Activated T-cell treated with anti-CD3 and anti-CD28 coated beads for 4 hours (primary cell): Measurements from ENCODE around the gene PMS2.
A peak's percentile ranks its signal among the peaks of the same experiment; 100 is the strongest.
"Not testable (repeated sequence)": the region's sequence is repeated elsewhere in the genome, so short reads cannot be mapped to it uniquely, and the experiment has no call there.

Experiments used
- DNase-seq: peaks from one replicate; pipeline ENCODE4 v3.0.0-alpha.2; 2020

Gene PMS2

GRCh38 chr7:6012355-6013104, 3.7 kb upstream of the PMS2 start:
- DNase-seq: no peak

DNA sequence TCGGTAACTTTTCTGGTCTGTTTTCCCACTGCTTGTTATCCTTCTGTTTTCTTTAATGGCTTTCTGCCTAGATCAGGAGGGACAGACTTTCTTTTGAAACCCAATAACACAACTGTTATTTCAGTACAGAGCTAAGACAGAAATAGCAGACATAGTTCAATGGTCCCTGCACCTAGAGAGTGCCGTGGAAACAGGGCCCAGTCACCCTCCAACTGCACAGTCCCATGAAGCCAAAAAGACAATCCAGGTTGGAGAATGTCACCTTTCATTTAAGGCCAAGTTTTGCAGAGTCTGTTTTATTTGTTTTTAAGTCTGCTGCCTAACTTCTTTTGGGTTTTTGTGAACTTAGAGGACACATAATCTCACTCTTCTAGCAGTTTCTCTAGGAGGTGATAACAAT, 2.7 kb upstream of the PMS2 start:
- no peak for DNase-seq

GRCh38 chr7:6010370-6010769, 1.5 kb upstream of the PMS2 start:
- not testable (repeated sequence) for DNase-seq

DNA sequence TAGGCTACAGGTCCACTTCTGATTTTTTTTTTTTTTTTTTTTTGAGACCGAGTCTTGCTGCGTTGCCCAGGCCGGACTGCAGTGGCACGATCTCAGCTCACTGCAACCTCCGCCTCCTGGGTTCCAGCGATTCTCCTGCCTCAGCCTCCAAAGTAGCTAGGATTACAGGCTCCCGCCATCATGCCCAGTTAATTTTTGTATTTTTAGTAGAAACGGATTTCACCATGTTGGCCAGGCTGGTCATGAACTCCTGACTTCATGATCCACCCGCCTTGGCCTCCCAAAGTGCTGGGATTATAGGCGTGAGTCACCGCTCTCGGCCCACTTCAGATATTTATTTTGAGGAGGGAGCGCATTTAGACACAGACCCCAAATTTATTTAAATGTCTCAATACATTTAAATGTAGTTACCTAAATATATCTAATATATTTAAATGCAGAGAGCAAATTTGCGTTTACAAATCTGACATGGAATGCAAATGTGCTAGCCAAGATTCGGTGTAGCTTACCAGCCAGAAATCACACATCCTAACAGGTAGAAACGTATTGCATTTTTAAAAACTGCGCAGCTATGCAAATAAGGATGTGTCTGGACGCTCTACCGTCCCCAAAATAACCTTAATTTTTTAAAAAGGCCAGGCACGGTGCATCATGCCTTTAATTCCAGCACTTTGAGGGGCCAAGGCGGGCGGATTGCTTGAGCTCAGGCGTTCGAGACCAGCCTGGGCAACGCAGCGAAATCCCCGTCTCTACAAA, 836 bp downstream of the PMS2 start:
- DNase-seq: not testable (repeated sequence)

DNA sequence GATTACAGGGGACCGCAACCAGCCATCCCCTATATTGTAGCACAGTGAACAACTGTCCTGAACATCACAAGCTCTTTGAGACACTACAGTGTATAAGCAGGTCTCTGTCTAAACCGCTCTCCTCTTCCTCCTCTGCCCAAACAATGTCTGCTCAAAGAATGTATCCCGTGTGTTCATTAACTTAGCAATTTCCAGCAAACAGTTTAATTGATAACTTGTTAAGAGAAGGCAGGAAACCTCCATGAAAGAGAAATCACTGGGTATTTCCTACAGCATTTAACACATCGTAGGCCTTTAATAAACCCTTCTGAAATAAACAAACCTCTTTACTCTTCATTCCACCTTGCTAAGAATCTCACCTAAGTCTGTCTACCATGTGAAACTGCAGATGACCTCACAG, 1.5 kb downstream of the PMS2 start:
- DNase-seq: no peak

DNA sequence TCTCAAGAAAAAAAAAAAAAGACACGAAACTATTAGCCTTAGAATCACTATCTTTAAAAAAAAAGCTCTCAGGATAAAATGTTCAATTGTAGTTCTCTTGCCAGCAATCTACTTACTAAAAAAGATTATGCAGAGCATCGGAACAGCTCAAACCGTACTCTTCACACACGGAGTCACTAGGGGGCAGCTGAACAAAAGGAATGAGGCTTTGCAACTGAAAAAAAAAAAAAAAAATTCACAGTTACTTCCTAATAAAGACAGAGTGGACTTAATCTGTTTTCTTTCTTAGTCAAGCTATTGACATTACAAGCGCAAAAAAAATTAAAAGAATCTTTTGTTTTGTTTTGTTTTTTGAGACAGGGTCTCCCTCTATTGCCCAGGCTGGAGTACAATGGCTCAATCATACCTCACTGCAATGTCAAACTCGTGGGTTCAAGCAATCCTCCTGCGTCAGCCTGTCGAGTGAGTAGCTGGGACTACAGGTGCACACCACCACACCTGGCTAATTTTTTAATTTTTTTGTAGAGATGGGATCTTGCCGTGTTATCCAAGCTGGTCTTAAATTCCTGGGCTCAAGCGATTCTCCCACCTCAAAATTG, 11.5 kb downstream of the PMS2 start:
- peak; percentile 36 for DNase-seq

- DNase-seq: not testable (repeated sequence)
These were observed 21.8 kb downstream of the PMS2 start for GRCh38 chr7:5987061-5987460.

- not testable (repeated sequence) for DNase-seq
These were observed 29.1 kb downstream of the PMS2 start for GRCh38 chr7:5979680-5980314.

GRCh38 chr7:5973580-5973979, 35.3 kb downstream of the PMS2 start:
- not testable (repeated sequence) for DNase-seq

DNA sequence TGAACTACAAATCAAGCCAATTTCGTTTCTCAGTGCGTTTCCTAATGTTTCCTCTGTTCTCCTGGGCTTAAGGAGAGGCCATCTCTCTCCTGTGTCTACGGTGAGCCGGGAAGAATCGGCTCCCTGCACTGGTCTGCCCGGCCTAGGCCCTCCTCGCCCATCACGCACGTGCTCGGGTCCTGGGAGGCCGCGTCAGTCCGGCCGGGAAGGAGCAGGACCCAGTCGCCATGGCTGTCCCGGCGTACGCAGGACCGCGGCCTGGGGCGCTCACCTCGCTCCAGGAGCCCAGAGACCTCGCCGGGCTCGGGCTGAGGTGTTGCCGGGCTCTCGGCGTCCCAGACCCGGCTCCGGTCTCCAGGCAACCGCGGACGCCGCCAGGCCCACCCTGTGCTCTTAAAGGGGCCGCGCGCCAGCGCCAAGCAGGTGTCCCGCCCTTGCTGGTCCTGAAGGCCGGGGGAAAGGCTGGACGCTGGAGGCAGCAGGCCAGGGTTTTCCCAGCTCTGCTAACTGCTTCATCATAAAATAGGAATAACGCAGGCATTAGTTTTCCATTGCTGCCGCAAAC, 38.4 kb downstream of the PMS2 start, which contains the start of gene RSPH10B:
RSPH10B (minus strand) TSS at position 343 of the 565 bp plus-strand sequence. CDS start 3,573 bp downstream, outside the sequence.
- not testable (repeated sequence) for DNase-seq

DNA sequence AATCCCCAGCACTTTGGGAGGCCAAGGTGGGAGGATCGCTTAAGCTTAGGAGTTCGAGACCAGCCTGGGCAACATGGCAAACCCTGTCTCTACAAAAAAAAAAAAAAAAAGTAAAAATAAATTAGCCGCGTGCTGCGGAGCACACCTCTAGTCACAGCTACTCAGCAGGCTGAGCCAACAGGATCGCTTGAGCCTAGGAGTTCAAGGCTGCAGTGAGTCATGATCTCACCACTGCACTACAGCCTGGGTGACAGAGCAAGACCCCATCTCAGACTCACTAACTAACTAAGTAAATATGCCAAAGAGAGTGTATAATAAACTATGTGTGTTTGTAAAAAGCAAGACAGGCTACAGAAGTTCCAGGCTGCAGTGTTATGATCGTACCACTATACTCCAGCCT, 45.0 kb downstream of the PMS2 start:
- not testable (repeated sequence) for DNase-seq

GRCh38 chr7:5963205-5963604, 45.6 kb downstream of the PMS2 start:
- not testable (repeated sequence) for DNase-seq

DNA sequence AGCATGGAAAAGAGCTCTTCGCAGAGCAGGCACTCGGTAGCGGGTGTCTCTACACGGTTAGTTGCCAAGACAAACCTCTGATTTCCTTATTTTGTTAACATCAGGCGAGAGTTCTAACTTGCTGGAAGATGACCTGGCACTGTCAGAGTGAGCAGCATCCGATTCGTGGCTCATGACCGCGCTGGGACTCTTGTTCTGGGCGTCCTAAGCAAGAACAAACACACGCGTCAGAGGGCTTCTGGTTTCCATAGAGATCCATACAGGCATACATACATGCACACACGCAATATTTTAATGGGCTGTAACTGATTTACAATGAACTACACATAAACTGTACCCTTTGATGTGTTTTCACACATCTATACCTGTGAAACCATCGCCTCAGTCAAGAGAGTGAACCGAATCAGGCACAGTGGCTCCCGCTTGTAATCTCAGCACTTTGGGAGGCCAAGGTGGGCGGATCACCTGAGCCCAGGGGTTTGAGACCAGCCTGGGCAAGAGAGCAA, 73.9 kb downstream of the PMS2 start:
- DNase-seq: not testable (repeated sequence)

DNA sequence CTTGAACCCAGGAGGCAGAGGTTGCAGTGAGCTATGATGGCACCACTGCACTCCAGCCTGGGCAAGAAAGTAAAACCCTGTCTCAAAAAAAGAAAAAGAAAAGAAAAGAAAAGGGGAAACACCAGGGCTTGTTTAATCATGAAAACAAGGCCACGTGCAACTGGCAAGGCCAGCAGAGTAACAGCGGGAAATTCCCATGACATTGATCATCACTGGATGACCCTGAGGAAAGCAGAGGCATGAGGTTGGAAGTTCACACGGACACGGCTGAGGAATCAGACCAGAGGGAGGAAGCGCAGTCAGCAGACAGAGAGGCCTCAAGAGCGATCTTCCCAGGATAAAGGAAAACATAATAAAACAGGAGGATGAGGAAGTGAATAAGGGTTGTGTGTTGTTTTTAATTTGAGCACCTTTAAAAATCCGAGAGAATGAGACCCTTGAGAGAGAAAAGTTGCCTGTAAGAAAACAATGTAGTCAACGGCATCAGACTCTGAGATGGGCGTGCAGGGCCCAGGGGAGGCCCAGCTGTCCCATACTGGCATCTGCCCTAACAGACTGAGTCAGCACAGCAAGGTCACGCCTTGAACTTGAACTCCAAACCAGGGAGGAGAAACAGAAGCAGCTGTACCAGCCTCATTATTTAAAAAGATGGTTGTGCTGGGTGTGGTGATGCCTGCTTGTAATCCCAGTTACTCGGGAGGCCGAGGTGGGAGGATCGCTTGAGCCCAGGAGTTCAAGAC, 76.8 kb downstream of the PMS2 start:
- DNase-seq: not testable (repeated sequence)

DNA sequence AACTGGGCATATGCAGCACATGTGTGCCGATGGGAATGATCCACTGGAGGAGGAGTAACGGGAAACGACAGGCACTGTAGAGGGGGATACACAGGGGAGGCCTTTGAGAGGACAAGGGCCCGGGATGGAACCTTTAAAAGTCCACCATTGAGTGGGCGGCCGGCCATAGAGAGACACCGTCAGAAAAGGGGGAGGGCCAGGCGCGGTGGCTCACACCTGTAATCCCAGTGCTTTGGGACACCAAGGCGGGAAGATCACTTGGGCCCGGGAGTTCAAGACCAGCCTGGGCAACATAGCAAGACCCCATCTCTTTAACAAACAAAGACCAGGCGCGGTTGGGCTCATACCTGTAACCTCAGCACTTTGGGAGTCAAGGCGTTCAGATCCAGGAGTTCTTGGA, 77.6 kb downstream of the PMS2 start:
- DNase-seq: not testable (repeated sequence)

DNA sequence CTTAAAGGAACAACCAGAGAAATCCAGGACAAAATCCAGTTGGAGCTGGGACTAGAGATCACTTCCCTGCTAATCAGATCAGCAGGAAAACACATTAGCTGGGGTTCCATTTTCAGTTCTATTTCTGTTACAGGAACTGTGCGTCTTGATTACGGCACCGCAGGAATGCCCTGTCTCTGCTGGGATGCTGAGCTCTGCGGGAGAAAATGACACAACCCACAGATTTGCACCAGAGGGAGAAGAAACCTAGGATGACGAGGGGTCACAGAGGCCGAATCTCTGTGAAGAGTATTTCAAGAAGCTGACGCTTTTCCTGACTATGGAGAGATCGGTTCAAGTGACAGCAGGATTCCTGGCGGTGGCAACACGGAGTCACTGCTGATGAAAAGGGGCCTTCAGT, 78.6 kb downstream of the PMS2 start:
- not testable (repeated sequence) for DNase-seq

- not testable (repeated sequence) for DNase-seq
These were observed 82.5 kb downstream of the PMS2 start for GRCh38 chr7:5926263-5926870.

- not testable (repeated sequence) for DNase-seq
These were observed 84.2 kb downstream of the PMS2 start for GRCh38 chr7:5924630-5925029.

DNA sequence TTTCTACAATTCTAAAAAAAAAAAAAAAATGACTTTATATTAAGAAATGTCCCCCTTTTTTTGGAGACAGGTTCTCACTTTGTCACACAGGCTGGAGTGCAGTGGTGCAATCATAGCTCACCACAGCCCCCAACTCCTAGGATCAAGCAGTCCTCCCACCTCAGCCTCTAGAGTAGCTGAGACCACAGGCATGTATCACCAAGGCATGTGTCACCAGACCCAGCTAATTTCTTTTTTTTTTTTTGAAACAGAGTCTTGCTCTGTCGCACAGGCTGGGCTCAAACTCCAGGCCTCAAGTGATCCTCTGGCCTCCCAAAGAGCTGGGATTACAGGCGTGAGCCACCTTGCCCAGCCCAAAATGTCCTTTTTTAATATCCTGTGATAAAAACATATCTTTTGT, 84.7 kb downstream of the PMS2 start:
- not testable (repeated sequence) for DNase-seq
